OCI-LY3 (cell line): Measurements from ENCODE around the gene TCERG1L.

Source experiments
- CTCF ChIP-seq: fragments of 200-600, 300-600 bp; sonication (generic); IDR thresholded peaks from 2 replicates; pipeline ENCODE4 v1.5.1; 2014; ENCODE audit warnings: antibody characterized with exemption, low read length, low read depth
- EZH2phosphoT487 ChIP-seq: fragments of 200-600 bp; shearing (Covaris generic); IDR thresholded peaks from 2 replicates; pipeline ENCODE4 v1.6.1; 2018; ENCODE audit warnings: antibody characterized with exemption, mixed run types, low read depth

- TF ChIP-seq CTCF (no peak), EZH2phosphoT487 (no peak)
Measured at GRCh38 chr10:131099028-131099726, 212.3 kb downstream of the TCERG1L start.
